K562 (cell line): ENCODE measurements around the gene MLLT1. TPM values are rescaled to one million over a fixed set of nuclear protein-coding genes. Genes with fewer than 3 reads are reported as not detected.

Experiments used
- ARID1B ChIP-seq: fragments of 450-650 bp; IDR thresholded peaks from 2 replicates; pipeline ENCODE4 v1.6.1; 2016; ENCODE audit warnings: antibody characterized with exemption, mild to moderate bottlenecking, inconsistent platforms
- E2F3 ChIP-seq: fragments of 250-450 bp; sonication (Bioruptor Pico); IDR thresholded peaks from 2 replicates; pipeline ENCODE4 v1.4.0; 2020; ENCODE audit warnings: mild to moderate bottlenecking
- FOS ChIP-seq: IDR thresholded peaks from 3 replicates; pipeline ENCODE4 v1.6.1; 2011; ENCODE audit not compliant: insufficient read length; ENCODE audit errors: extremely low read depth
- FOXK2 ChIP-seq, 2 experiments: fragments of 450-650 bp; IDR thresholded peaks in 1 of 2; conservative IDR thresholded peaks in 1 of 2; 2 replicates each; pipeline ENCODE4 v1.6.1; 2016; ENCODE audit warnings: low read depth in 2 of 2, mild to moderate bottlenecking in 1 of 2
- OTX1 ChIP-seq: fragments of 450-650 bp; formaldehyde crosslinking; IDR thresholded peaks from 2 replicates; pipeline ENCODE4 v1.4.0; 2022; ENCODE audit warnings: mild to moderate bottlenecking
- POLR2A ChIP-seq: fragments of 450-650 bp; conservative IDR thresholded peaks from 2 replicates; pipeline ENCODE4 v1.6.1; 2016
- SIRT6 ChIP-seq: IDR thresholded peaks from one replicate; pipeline ENCODE4 v1.6.1; 2012; ENCODE audit warnings: low read depth, mild to moderate bottlenecking, control low read depth, inconsistent platforms, low read length, moderate library complexity
- SMAD2 ChIP-seq: fragments of 150-350 bp; IDR thresholded peaks from 2 replicates; pipeline ENCODE4 v1.6.1; 2014; ENCODE audit warnings: low read depth, mild to moderate bottlenecking, low read length
- SRSF9 ChIP-seq: fragments of 200-400 bp; formaldehyde crosslinking; IDR thresholded peaks from 2 replicates; pipeline ENCODE4 v1.6.1; 2017; ENCODE audit warnings: low read depth, low read length, borderline replicate concordance
- TGIF2 ChIP-seq: sonication (generic); formaldehyde crosslinking; IDR thresholded peaks from 2 replicates; pipeline ENCODE4 v1.8.1; 2022; ENCODE audit warnings: mild to moderate bottlenecking, missing genetic modification reagents, moderate library complexity
- WHSC1 ChIP-seq: IDR thresholded peaks from one replicate; pipeline ENCODE4 v1.6.1; 2012; ENCODE audit warnings: low read length, control low read depth, inconsistent platforms
- YBX1 ChIP-seq: fragments of 450-650 bp; IDR thresholded peaks from 2 replicates; pipeline ENCODE4 v1.7.1; 2016; ENCODE audit warnings: mild to moderate bottlenecking
- ZBED1 ChIP-seq: IDR thresholded peaks from 2 replicates; pipeline ENCODE4 v1.6.1; 2014
- ZNF551 ChIP-seq: fragments of 250-450 bp; sonication (Bioruptor Pico); IDR thresholded peaks from 2 replicates; pipeline ENCODE4 v1.5.0; 2021; ENCODE audit warnings: mild to moderate bottlenecking, moderate library complexity
- ZZZ3 ChIP-seq: fragments of 450-650 bp; IDR thresholded peaks from 2 replicates; pipeline ENCODE4 v1.6.1; 2016; ENCODE audit warnings: antibody characterized with exemption, mild to moderate bottlenecking, moderate library complexity
- polyA plus RNA-seq, 8 experiments: library from polyadenylated mRNA; depleted of rRNA in 4 of 8; stranded (reverse) in 5 of 8; unstranded in 3 of 8; fragments of >200 nt; fragmentation: Nextera tagmentation in 2 of 8; fragmentation: Illumina TruSeq in 1 of 8; extraction: Ambion mirVana in 2 of 8; extraction: Trizol in 1 of 8; gene quantifications; 2 replicates each; pipeline versions ENCODE4 v1.2.1 to v1.2.3, GENCODE V29; 2011 to 2014; ENCODE audit warnings: inconsistent platforms in 1 of 8, missing spikeins in 1 of 8
- total RNA-seq, 7 experiments: library from RNA; depleted of rRNA in 6 of 7; stranded (reverse); fragments of >200 nt in 6 of 7; fragmentation: Illumina TruSeq in 2 of 7; extraction: Trizol in 2 of 7; gene quantifications; 2 replicates each; pipeline versions ENCODE4 v1.2.1 to v1.2.3, GENCODE V29; 2011 to 2021; ENCODE audit warnings: low replicate concordance in 1 of 7
- TF ChIP-seq, protein P1 (sequence below): fragments of 450-650 bp; formaldehyde crosslinking; IDR thresholded peaks from 2 replicates; pipeline ENCODE4 v1.4.0; 2022; ENCODE audit warnings: missing genetic modification characterization
- TF ChIP-seq, protein P2 (sequence below): fragments of 450-650 bp; conservative IDR thresholded peaks from 2 replicates; pipeline ENCODE4 v1.6.1; 2016; ENCODE audit warnings: missing genetic modification characterization, low read depth, mild to moderate bottlenecking, missing compliant biosample characterization, moderate library complexity
- TF ChIP-seq, protein P3 (sequence below): fragments of 250-450 bp; sonication (Bioruptor Pico); IDR thresholded peaks from 2 replicates; pipeline ENCODE4 v1.8.0; 2021; ENCODE audit warnings: mild to moderate bottlenecking, moderate library complexity
- TF ChIP-seq, protein P4 (sequence below): fragments of 450-650 bp; IDR thresholded peaks from 2 replicates; pipeline ENCODE4 v1.7.1; 2018; ENCODE audit warnings: mild to moderate bottlenecking, low read depth; ENCODE audit not compliant: partially characterized antibody
- TF ChIP-seq, protein P5 (sequence below), 2 experiments: fragments of 450-650 bp; IDR thresholded peaks; 2 replicates each; pipeline ENCODE4 v1.6.1; 2016
- TF ChIP-seq, protein P6 (sequence below): fragments of 450-650 bp; formaldehyde crosslinking; conservative IDR thresholded peaks from 2 replicates; pipeline ENCODE4 v1.4.0; 2022; ENCODE audit warnings: mild to moderate bottlenecking, missing genetic modification characterization

Gene MLLT1
- total and polyA plus RNA-seq, 9 of the 15 experiments (the other 6 are each of a cell fraction or from before 2014, with no cell fraction given), result 0.23 to 63.5 (median 15.4) TPM

- TF ChIP-seq, protein P1, sequence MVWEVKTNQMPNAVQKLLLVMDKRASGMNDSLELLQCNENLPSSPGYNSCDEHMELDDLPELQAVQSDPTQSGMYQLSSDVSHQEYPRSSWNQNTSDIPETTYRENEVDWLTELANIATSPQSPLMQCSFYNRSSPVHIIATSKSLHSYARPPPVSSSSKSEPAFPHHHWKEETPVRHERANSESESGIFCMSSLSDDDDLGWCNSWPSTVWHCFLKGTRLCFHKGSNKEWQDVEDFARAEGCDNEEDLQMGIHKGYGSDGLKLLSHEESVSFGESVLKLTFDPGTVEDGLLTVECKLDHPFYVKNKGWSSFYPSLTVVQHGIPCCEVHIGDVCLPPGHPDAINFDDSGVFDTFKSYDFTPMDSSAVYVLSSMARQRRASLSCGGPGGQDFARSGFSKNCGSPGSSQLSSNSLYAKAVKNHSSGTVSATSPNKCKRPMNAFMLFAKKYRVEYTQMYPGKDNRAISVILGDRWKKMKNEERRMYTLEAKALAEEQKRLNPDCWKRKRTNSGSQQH (CRISPR knock-in tag), result peak; percentile 90
- TF ChIP-seq FOS (no peak), YBX1 (0 out of 2 replicates have a peak, but pooled peaks have one; percentile 87), POLR2A (peak; percentile 75), SMAD2 (no peak), SRSF9 (no peak), FOXK2 (conservative IDR thresholded peaks at IDR 0.05 in 1 of 2, IDR thresholded peaks at IDR 0.05 in 1 of 2; ENCODE audit: low read depth in 2 of 2) (0 out of 4 replicates have a peak, but pooled peaks of 1 of the 2 experiments have one; percentile 18), ZNF551 (CRISPR knock-in tag) (no peak), ZZZ3 (no peak), WHSC1 (no peak), E2F3 (CRISPR knock-in tag) (no peak), TGIF2 (CRISPR knock-in tag) (no peak), SIRT6 (no peak), ARID1B (peak; percentile 35; the same call in 1 of the 2 replicates), ZBED1 (no peak), OTX1 (CRISPR knock-in tag) (peak; percentile 88)
- TF ChIP-seq, protein P2, sequence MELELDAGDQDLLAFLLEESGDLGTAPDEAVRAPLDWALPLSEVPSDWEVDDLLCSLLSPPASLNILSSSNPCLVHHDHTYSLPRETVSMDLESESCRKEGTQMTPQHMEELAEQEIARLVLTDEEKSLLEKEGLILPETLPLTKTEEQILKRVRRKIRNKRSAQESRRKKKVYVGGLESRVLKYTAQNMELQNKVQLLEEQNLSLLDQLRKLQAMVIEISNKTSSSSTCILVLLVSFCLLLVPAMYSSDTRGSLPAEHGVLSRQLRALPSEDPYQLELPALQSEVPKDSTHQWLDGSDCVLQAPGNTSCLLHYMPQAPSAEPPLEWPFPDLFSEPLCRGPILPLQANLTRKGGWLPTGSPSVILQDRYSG (tag), result no peak
- TF ChIP-seq, protein P3, sequence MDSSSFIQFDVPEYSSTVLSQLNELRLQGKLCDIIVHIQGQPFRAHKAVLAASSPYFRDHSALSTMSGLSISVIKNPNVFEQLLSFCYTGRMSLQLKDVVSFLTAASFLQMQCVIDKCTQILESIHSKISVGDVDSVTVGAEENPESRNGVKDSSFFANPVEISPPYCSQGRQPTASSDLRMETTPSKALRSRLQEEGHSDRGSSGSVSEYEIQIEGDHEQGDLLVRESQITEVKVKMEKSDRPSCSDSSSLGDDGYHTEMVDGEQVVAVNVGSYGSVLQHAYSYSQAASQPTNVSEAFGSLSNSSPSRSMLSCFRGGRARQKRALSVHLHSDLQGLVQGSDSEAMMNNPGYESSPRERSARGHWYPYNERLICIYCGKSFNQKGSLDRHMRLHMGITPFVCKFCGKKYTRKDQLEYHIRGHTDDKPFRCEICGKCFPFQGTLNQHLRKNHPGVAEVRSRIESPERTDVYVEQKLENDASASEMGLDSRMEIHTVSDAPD, result no peak
- TF ChIP-seq, protein P4, sequence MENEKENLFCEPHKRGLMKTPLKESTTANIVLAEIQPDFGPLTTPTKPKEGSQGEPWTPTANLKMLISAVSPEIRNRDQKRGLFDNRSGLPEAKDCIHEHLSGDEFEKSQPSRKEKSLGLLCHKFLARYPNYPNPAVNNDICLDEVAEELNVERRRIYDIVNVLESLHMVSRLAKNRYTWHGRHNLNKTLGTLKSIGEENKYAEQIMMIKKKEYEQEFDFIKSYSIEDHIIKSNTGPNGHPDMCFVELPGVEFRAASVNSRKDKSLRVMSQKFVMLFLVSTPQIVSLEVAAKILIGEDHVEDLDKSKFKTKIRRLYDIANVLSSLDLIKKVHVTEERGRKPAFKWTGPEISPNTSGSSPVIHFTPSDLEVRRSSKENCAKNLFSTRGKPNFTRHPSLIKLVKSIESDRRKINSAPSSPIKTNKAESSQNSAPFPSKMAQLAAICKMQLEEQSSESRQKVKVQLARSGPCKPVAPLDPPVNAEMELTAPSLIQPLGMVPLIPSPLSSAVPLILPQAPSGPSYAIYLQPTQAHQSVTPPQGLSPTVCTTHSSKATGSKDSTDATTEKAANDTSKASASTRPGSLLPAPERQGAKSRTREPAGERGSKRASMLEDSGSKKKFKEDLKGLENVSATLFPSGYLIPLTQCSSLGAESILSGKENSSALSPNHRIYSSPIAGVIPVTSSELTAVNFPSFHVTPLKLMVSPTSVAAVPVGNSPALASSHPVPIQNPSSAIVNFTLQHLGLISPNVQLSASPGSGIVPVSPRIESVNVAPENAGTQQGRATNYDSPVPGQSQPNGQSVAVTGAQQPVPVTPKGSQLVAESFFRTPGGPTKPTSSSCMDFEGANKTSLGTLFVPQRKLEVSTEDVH, result peak; percentile 72
- TF ChIP-seq, protein P5, sequence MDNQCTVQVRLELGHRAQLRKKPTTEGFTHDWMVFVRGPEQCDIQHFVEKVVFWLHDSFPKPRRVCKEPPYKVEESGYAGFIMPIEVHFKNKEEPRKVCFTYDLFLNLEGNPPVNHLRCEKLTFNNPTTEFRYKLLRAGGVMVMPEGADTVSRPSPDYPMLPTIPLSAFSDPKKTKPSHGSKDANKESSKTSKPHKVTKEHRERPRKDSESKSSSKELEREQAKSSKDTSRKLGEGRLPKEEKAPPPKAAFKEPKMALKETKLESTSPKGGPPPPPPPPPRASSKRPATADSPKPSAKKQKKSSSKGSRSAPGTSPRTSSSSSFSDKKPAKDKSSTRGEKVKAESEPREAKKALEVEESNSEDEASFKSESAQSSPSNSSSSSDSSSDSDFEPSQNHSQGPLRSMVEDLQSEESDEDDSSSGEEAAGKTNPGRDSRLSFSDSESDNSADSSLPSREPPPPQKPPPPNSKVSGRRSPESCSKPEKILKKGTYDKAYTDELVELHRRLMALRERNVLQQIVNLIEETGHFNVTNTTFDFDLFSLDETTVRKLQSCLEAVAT (IDR thresholded peaks at IDR 0.05), result peak; percentile 56 to 57; a peak in 2 of 4 replicates
- TF ChIP-seq, protein P6, sequence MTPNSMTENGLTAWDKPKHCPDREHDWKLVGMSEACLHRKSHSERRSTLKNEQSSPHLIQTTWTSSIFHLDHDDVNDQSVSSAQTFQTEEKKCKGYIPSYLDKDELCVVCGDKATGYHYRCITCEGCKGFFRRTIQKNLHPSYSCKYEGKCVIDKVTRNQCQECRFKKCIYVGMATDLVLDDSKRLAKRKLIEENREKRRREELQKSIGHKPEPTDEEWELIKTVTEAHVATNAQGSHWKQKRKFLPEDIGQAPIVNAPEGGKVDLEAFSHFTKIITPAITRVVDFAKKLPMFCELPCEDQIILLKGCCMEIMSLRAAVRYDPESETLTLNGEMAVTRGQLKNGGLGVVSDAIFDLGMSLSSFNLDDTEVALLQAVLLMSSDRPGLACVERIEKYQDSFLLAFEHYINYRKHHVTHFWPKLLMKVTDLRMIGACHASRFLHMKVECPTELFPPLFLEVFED (CRISPR knock-in tag), result peak; percentile 93; the same call in 1 of the 2 replicates
These were observed 70.1 kb downstream of the MLLT1 start (continued) for GRCh38 chr19:6209680-6210079.
